Measurements from ENCODE around the gene ZMYND11.

The ZMYND11 gene

DNA sequence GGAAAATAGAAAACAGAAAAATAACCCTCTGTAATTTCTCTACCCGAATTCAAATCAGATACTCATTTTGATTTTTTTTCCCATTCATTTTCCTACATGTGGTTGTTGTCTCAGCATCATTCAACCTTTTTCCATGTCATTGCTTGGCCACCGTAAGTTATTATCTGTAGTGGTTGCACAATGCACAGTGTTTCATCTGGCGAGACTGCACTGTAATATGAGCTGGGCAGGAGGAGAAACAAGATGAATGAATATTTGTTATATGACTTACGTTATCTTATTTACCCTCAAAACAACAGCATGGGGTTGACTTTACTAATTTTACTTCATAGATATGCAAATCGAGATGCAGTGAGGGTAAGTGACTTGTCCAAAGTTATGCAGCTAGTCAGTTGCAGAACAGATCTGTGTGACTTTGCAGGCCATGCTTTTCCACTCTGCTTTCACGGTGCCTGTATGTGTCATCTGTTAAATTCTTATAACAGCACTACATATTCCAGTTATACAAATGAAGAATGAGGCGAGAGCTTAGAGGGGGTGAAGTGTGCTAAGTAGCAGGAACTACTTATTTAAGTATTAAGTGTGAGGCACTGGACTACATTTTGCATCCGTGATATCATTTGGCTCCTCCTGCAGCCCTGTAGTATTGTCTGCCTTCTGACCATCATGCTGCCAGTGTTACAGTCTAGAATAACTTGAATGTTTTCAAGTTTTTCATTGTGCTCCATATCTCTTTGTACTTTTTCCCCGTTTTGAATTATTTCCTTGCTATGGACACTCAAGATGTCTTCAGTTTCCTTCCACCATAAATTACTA lies 56.7 kb downstream of the ZMYND11 start:
- TF ChIP-seq CTCF (IDR thresholded peaks at IDR 0.05; ENCODE audit: low read depth, low read length), result no peak
- H3K4me3 ChIP-seq (ENCODE audit: low read depth, low read length), result no peak overlapping the region

GRCh38 chr10:194281-194680 lies 59.0 kb downstream of the ZMYND11 start:
- no peak overlapping the region for H3K4me3 ChIP-seq (ENCODE audit: low read depth, low read length)
- TF ChIP-seq CTCF (IDR thresholded peaks at IDR 0.05; ENCODE audit: low read depth, low read length), result no peak

DNA sequence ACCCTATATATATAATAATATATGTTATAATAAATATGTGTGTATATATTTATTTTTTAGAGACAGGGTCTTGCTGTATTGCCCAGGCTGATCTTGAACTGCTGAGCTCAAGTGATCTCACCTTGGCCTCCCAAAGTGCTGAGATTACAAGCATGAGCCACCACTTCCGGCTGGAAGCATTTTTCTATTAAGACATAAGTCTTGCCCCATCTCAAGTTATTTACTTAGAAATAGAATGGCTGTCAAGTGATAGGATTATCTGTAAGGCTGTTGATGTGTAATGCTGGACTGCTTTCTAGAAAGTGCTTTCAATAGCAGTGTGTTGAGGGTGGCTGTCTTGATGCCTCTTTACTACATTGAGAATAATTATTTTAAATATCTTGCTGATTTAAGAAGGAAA lies 65.2 kb downstream of the ZMYND11 start:
- TF ChIP-seq CTCF (IDR thresholded peaks at IDR 0.05; ENCODE audit: low read depth, low read length), result no peak

DNA sequence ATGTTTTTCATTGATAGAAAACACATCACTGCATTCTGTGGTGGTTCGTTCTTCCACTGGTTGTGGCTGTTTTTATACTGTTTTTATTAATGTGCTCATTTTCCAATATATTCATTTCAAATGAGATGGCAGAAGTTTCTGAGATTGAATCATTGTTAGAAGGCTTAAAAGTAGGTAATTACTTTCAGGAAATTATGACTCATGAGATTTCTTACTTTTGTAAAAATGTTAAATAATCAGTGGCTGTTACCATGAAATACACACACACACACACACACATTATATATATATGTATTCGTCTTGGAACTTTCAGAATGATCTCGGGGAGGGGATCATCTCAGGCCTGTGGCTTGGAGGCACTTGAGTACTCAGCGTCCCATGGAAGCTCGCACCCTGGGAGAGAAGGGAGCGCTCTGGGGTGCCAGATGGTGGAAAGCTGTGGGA lies 66.1 kb downstream of the ZMYND11 start:
- H3K4me3 ChIP-seq (ENCODE audit: low read depth, low read length), result no peak overlapping the region
- no peak for TF ChIP-seq CTCF (IDR thresholded peaks at IDR 0.05; ENCODE audit: low read depth, low read length)

More for the DNA sequence above, 65.2 kb downstream of the ZMYND11 start:
- H3K4me3 ChIP-seq (ENCODE audit: low read depth, low read length), result no peak overlapping the region

- no peak for TF ChIP-seq CTCF (IDR thresholded peaks at IDR 0.05; ENCODE audit: low read depth, low read length)
- no peak overlapping the region for H3K4me3 ChIP-seq (ENCODE audit: low read depth, low read length)
Measured at GRCh38 chr10:208616-209015, 73.4 kb downstream of the ZMYND11 start.

- H3K4me3 ChIP-seq (ENCODE audit: low read depth, low read length), result no peak overlapping the region
- TF ChIP-seq CTCF (IDR thresholded peaks at IDR 0.05; ENCODE audit: low read depth, low read length), result no peak
Measured at GRCh38 chr10:209357-209756, 74.1 kb downstream of the ZMYND11 start.

DNA sequence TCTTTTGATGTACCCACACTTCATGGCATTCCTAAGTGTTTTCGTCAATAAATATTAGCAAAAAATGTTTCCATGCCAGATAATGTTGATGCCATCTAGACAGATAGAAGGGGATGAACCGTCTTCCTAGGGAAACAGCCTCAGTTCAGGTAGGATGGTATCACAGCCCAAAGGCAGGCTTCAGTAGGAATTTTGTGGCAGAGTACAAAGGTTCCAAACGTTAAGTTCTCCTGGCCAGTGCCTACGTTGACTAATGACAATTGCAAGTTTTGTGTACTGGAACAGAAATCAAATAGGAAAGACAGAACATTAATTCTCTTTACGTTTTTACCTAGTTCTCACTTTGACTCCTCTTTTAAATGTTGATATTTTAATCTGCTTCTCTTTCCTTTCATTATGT lies 75.0 kb downstream of the ZMYND11 start:
- no peak for TF ChIP-seq CTCF (IDR thresholded peaks at IDR 0.05; ENCODE audit: low read depth, low read length)
- H3K4me3 ChIP-seq (ENCODE audit: low read depth, low read length), result no peak overlapping the region

All from WI38 (cell line).